A673 (cell line): Measurements from ENCODE around the gene FTCD. TPM values are rescaled to one million over a fixed set of nuclear protein-coding genes. Genes with fewer than 3 reads are reported as not detected.

Source experiments
- BruUV-seq: library from RNA; stranded (reverse); fragments of 400-500 nt; replicated peaks from 2 replicates; lab custom pipeline; 2021; lab: Mats Ljungman, UMichigan
- CTCF ChIA-PET: fragments of 300-600 bp; sonication (Branson Sonifier 250); formaldehyde crosslinking; loops from one replicate; lab custom pipeline; 2022; ENCODE audit warnings: antibody characterized with exemption; lab: Charles Lee
- POLR2A ChIA-PET: fragments of 300-600 bp; sonication (Branson Sonifier 250); formaldehyde crosslinking; loops from one replicate; lab custom pipeline; 2022; ENCODE audit warnings: antibody characterized with exemption; ENCODE audit not compliant: low non-redundant PET; lab: Charles Lee
- DNase-seq: peaks from one replicate; pipeline ENCODE4 v3.0.0-alpha.2; 2015; ENCODE audit warnings: low spot score
- H3K27ac ChIP-seq: fragments of 200-600 bp; sonication (generic); 2 replicates; pipeline ENCODE4 v1.5.1; 2016; ENCODE audit warnings: mixed run types, low read depth, mild to moderate bottlenecking, mixed read lengths, antibody characterized with exemption, low read length; ENCODE audit not compliant: poor library complexity, severe bottlenecking
- H3K27me3 ChIP-seq: fragments of 200-600 bp; sonication (generic); replicated peaks from 2 replicates; pipeline ENCODE4 v1.6.1; 2017; ENCODE audit warnings: mixed run types, low read depth, mild to moderate bottlenecking, mixed read lengths, antibody characterized with exemption, low read length; ENCODE audit not compliant: insufficient read depth, poor library complexity
- H3K36me3 ChIP-seq: fragments of 200-600 bp; sonication (generic); 2 replicates; pipeline ENCODE4 v1.6.1; 2016; ENCODE audit warnings: mixed run types, mild to moderate bottlenecking, mixed read lengths, antibody characterized with exemption, low read length; ENCODE audit not compliant: insufficient read depth, poor library complexity, severe bottlenecking
- H3K4me1 ChIP-seq: fragments of 200-600 bp; sonication (generic); 2 replicates; pipeline ENCODE4 v1.6.1; 2017; ENCODE audit warnings: mixed run types, mild to moderate bottlenecking, mixed read lengths, antibody characterized with exemption, low read length; ENCODE audit not compliant: insufficient read depth, poor library complexity, severe bottlenecking
- H3K4me3 ChIP-seq: fragments of 200-600 bp; sonication (generic); 2 replicates; pipeline ENCODE4 v1.5.1; 2016; ENCODE audit warnings: low read depth, mixed run types, mild to moderate bottlenecking, mixed read lengths, low read length; ENCODE audit not compliant: poor library complexity, severe bottlenecking
- H3K9me3 ChIP-seq: fragments of 200-600 bp; sonication (generic); 2 replicates; pipeline ENCODE4 v1.6.1; 2016; ENCODE audit warnings: mixed run types, low read depth, mild to moderate bottlenecking, mixed read lengths, antibody characterized with exemption, low read length; ENCODE audit not compliant: poor library complexity, severe bottlenecking
- CTCF ChIP-seq: fragments of 300-800, 200-600 bp; sonication (generic); conservative IDR thresholded peaks from 2 replicates; pipeline ENCODE4 v1.5.1; 2017; ENCODE audit warnings: low read depth, mild to moderate bottlenecking, antibody characterized with exemption, low read length, moderate library complexity, mixed read lengths
- EZH2 ChIP-seq: fragments of 200-600 bp; sonication (generic); IDR thresholded peaks from 2 replicates; pipeline ENCODE4 v1.6.1; 2017; ENCODE audit warnings: borderline replicate concordance, low read depth, mild to moderate bottlenecking, mixed read lengths, antibody characterized with exemption, low read length; ENCODE audit not compliant: poor library complexity, severe bottlenecking
- intact Hi-C: fragments of 100-400 bp; cut with micrococcal nuclease; formaldehyde crosslinking; loops from one replicate; pipeline ENCODE4 v1.10.0; 2022; ENCODE audit not compliant: unreplicated experiment
- total RNA-seq: library from RNA; stranded (reverse); gene quantifications from 2 replicates; pipeline ENCODE4 v1.2.3, GENCODE V29; 2021

FTCD gene
- total RNA-seq, 1 experiment from 2014 or later, result 5.4 TPM

- Histone ChIP-seq H3K27ac (no peak overlapping the region), H3K9me3 (no peaks in the 10 kb centered on the region), H3K36me3 (peaks cover 75% of the 10 kb centered on the region), H3K4me3 (no peak overlapping the region), H3K4me1 (no peaks in the 10 kb centered on the region), H3K27me3 (no peaks in the 10 kb centered on the region)
- intact Hi-C loops, result no loop called here
- no peak for DNase-seq
- CTCF ChIA-PET, result no interaction called here
- no TSS peak for BruUV-seq
- POLR2A ChIA-PET, result no interaction called here
- no peak for TF ChIP-seq EZH2
These were observed 41.4 kb upstream of the FTCD start for GRCh38 chr21:46196733-46197132.

GRCh38 chr21:46195595-46196195 is 40.3 kb upstream of the FTCD start:
- Histone ChIP-seq H3K4me1 (no peaks in the 10 kb centered on the region), H3K36me3 (peaks cover 81% of the 10 kb centered on the region), H3K9me3 (no peaks in the 10 kb centered on the region), H3K27ac (no peak overlapping the region), H3K27me3 (no peaks in the 10 kb centered on the region), H3K4me3 (no peak overlapping the region)
- no TSS peak for BruUV-seq
- CTCF ChIA-PET, result no interaction called here
- POLR2A ChIA-PET, result no interaction called here
- TF ChIP-seq CTCF (no peak), EZH2 (no peak)
- DNase-seq, result no peak
- intact Hi-C loops, result no loop called here

GRCh38 chr21:46194374-46195334 is 39.3 kb upstream of the FTCD start:
- DNase-seq, result no peak
- no TSS peak for BruUV-seq

More at GRCh38 chr21:46194374-46195334, 39.3 kb upstream of the FTCD start:
- ChIA-PET POLR2A (no interaction called here), CTCF (no interaction called here)
- H3K27ac ChIP-seq, result no peak overlapping the region
- H3K27me3 ChIP-seq, result no peaks in the 10 kb centered on the region
- H3K4me3 ChIP-seq, result no peak overlapping the region
- H3K36me3 ChIP-seq, result peaks cover 72% of the 10 kb centered on the region
- no peaks in the 10 kb centered on the region for H3K9me3 ChIP-seq
- no peaks in the 10 kb centered on the region for H3K4me1 ChIP-seq
- TF ChIP-seq EZH2 (no peak), CTCF (no peak)
- intact Hi-C loops, result no loop called here
